GM19099 (cell line): Measurements from ENCODE around the gene YWHAG.

ENCODE experiments used
- POLR2A ChIP-seq: IDR thresholded peaks from 3 replicates; pipeline ENCODE4 v1.6.1; 2011; ENCODE audit warnings: low read depth; ENCODE audit not compliant: insufficient read length; ENCODE audit errors: extremely low read depth

The YWHAG gene

GRCh38 chr7:76358481-76359110 lies at the start of gene YWHAG:
TSS of gene YWHAG (minus strand) at chr7:76358991. CDS start at chr7:76358808, 183 bp downstream.
- TF ChIP-seq POLR2A: peak; percentile 98

- no peak for TF ChIP-seq POLR2A
These were observed 49.4 kb upstream of the YWHAG start for GRCh38 chr7:76408121-76408560.

- no peak for TF ChIP-seq POLR2A
These were observed 48.9 kb upstream of the YWHAG start for GRCh38 chr7:76407718-76408117.

GRCh38 chr7:76405738-76406137 lies 46.9 kb upstream of the YWHAG start:
- no peak for TF ChIP-seq POLR2A

- TF ChIP-seq POLR2A: no peak
These were observed 45.1 kb upstream of the YWHAG start for GRCh38 chr7:76403780-76404494.

GRCh38 chr7:76400248-76400647 lies 41.5 kb upstream of the YWHAG start:
- TF ChIP-seq POLR2A: no peak

- no peak for TF ChIP-seq POLR2A
These were observed 38.8 kb upstream of the YWHAG start for GRCh38 chr7:76397409-76398183.

- TF ChIP-seq POLR2A: no peak
These were observed 38.1 kb upstream of the YWHAG start for GRCh38 chr7:76396864-76397263.

- no peak for TF ChIP-seq POLR2A
These were observed 37.4 kb upstream of the YWHAG start for GRCh38 chr7:76395965-76396726.

- TF ChIP-seq POLR2A: no peak
These were observed 36.2 kb upstream of the YWHAG start for GRCh38 chr7:76394957-76395356.

GRCh38 chr7:76393116-76394031 lies 34.6 kb upstream of the YWHAG start:
- TF ChIP-seq POLR2A: peak; percentile 76

GRCh38 chr7:76392531-76393115 lies 33.8 kb upstream of the YWHAG start:
- no peak for TF ChIP-seq POLR2A

- TF ChIP-seq POLR2A: no peak
These were observed 31.3 kb upstream of the YWHAG start for GRCh38 chr7:76390092-76390491.
